ENCODE results near the gene KRTAP13-3.

The KRTAP13-3 gene

GRCh38 chr21:30391492-30392025 lies 34.2 kb downstream of the KRTAP13-3 start:
- Histone ChIP-seq H3K4me3 (ENCODE audit: insufficient read depth, low read length, poor library complexity, severe bottlenecking) (no peak overlapping the region), H3K9ac (ENCODE audit: low read length) (no peak overlapping the region), H2AFZ (ENCODE audit: low read depth, low read length, severe bottlenecking) (no peak overlapping the region), H3K9me3 (ENCODE audit: insufficient read depth, low read length) (peaks cover 4% of the 10 kb centered on the region; the same call in 1 of the 2 replicates), H3K9me2 (replicated peaks; ENCODE audit: insufficient read depth, low read length) (no peaks in the 10 kb centered on the region), H3K4me2 (ENCODE audit: low read depth, low read length, poor library complexity, severe bottlenecking) (no peak overlapping the region), H3K27me3 (ENCODE audit: low read length) (no peaks in the 10 kb centered on the region), H4K20me1 (ENCODE audit: low read depth, low read length) (no peaks in the 10 kb centered on the region), H3K36me3 (ENCODE audit: low read length) (no peaks in the 10 kb centered on the region), H3K27ac (ENCODE audit: low read depth, low read length) (no peak overlapping the region), H3K79me2 (ENCODE audit: insufficient read depth, low read length) (no peaks in the 10 kb centered on the region), H3F3A (ENCODE audit: insufficient read depth) (no peaks in the 10 kb centered on the region)
- TF ChIP-seq EZH2phosphoT487 (conservative IDR thresholded peaks at IDR 0.05; ENCODE audit: low read length) (no peak), CTCF (IDR thresholded peaks at IDR 0.05; ENCODE audit: insufficient read depth, low read length, poor library complexity, severe bottlenecking) (no peak)

- Histone ChIP-seq H3K4me3 (ENCODE audit: insufficient read depth, low read length, poor library complexity, severe bottlenecking) (no peak overlapping the region), H3K4me2 (ENCODE audit: low read depth, low read length, poor library complexity, severe bottlenecking) (no peak overlapping the region), H3F3A (ENCODE audit: insufficient read depth) (no peaks in the 10 kb centered on the region), H2AFZ (ENCODE audit: low read depth, low read length, severe bottlenecking) (no peak overlapping the region), H3K79me2 (ENCODE audit: insufficient read depth, low read length) (no peaks in the 10 kb centered on the region), H3K27ac (ENCODE audit: low read depth, low read length) (no peak overlapping the region), H3K9me3 (ENCODE audit: insufficient read depth, low read length) (no peaks in the 10 kb centered on the region), H3K9me2 (replicated peaks; ENCODE audit: insufficient read depth, low read length) (no peaks in the 10 kb centered on the region), H4K20me1 (ENCODE audit: low read depth, low read length) (no peaks in the 10 kb centered on the region), H3K27me3 (ENCODE audit: low read length) (no peaks in the 10 kb centered on the region), H3K9ac (ENCODE audit: low read length) (no peak overlapping the region), H3K36me3 (ENCODE audit: low read length) (no peaks in the 10 kb centered on the region)
- no peak for TF ChIP-seq EZH2phosphoT487 (conservative IDR thresholded peaks at IDR 0.05; ENCODE audit: low read length)
- no peak for TF ChIP-seq CTCF (IDR thresholded peaks at IDR 0.05; ENCODE audit: insufficient read depth, low read length, poor library complexity, severe bottlenecking)
Observed at GRCh38 chr21:30382201-30382600, 43.5 kb downstream of the KRTAP13-3 start.
